Measurements from ENCODE around the gene MBNL2.

The MBNL2 gene

DNA sequence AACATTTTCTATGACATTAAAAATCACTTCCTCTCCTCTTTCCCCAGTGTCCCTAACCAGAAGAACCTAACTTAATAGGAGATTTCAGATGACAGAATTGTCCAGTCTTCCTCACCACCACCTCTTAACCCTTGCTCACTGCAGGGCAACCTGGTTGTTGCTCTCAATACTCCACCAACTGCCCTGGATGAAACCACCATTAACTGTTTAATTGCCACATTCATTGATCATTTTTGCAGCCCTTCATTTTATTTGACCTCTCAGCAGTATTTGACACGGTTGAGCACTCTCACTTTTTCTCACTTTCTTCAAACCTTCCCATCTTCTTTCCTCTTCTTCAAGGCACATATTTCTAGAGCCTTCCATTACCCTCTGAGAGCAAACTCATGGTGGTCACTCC is 84.0 kb downstream of the MBNL2 start:
- DNase-seq = no peak

DNA sequence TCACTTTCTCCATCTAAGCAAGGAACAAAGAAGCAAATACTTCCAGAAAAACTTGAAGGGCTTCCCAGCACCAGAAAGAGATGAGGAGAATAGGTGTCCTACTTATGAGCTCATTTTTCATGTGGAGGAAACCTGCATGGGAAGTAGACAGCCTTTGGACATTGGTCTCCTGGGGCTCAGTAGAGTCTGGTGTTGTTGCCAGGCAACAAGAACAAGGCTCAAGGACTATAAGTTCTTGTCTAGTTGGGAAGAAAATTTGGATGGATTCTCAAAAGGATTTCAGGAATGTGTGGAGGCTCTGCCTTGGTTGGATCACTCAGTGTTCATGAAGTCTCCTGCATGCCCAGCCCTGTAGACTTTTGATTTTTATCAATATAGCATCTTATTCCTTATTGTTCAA is 84.5 kb downstream of the MBNL2 start:
- no peak for DNase-seq

DNA sequence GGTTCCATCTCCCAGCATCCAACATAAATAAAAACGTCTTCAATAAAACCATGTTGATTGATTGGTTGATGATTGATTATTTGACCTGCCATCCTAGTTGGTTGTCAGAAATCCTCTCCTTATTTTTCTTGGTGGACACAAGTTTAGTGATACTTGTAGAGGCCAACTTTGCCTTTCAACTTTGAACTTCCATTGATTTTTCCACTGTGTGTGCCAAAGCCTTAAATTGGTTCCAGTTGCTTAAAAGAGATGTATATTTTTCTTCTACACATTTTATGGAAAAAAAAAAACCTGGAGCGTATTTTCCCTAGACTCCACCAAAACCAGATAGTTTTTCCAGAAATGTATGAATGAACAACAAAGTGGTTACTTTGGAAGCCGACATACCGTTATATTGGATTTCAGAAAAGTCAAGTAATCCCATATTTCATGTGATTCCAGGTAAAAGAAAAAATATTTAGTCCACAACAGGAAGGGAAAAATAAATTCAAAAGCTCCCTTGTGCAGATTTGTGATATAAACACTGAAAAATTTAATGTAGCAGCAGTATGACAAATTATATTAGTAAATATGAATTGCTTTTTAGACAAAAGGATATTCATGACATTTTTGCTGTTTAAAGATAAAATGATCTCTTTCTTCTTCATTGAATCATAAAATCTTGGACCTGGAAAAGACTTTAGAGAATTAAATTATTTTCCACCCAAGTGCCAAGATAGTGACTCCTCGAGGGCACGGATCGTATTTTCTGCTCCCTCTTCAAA is 85.2 kb downstream of the MBNL2 start:
- DNase-seq = no peak

DNA sequence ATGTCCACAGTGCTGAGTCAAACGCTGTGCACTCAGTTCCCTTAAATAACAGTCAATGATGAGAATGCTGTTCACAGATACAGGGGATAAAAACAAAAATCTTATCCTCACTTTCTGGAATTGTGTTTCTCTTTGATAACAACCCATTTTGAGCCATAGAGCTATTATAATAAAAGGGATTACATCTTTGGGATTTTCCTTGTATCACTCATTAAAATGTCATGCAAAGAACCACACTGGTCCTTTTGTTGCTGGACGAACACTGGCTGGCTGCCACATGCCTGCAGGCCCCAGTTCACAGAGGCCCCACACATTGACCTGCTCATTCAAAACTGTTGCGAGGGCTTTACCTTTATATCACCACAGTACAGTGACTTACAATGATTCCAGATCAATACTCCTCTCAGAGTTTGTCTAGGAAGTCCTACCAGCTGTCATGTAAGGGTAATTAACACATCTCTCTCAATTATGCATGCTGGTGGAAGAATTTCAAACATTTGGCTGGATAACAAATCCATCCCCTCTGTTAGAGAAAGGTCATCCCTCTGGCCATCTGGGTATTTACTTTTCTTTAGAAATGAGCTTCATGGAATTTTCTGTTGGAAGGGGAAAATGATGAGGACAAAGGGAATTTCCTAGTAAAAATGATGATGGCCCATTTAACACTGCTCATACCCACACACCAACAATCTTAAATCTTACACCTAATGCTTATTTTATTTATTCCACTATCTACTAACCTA is 85.9 kb downstream of the MBNL2 start:
- DNase-seq = peak; percentile 44

DNA sequence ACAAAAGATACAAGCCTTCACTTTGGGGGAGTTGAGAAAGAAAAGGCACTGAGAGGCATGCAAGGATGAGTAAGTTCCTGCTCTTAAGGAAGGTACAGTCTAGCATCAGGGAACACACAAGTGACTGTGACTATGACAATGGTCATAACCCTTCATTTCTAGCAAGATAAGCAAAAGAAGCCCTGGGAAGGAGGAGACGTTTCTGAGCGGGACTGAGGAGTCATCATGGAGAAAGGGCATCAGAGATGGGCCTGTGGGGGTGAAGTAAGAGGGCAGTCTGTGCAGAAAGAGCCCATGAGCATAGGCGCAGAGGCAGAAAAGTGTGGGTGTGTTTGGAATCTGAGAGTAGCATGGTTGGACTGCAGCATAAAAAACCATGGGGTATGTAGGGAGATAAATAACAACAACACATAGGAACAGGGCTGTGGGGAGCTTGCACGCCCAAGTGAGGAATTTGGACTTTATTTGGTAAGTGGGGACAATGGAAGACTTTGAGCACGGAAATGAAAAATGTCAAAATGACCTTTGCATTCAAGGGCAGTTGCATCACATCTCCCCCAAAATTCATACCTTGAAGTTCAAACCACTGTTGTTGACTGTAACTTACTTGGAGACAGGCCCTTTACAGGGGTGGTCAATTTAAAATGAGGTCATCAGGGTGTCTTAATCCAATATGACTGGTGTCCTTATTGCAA is 86.7 kb downstream of the MBNL2 start:
- DNase-seq = no peak

DNA sequence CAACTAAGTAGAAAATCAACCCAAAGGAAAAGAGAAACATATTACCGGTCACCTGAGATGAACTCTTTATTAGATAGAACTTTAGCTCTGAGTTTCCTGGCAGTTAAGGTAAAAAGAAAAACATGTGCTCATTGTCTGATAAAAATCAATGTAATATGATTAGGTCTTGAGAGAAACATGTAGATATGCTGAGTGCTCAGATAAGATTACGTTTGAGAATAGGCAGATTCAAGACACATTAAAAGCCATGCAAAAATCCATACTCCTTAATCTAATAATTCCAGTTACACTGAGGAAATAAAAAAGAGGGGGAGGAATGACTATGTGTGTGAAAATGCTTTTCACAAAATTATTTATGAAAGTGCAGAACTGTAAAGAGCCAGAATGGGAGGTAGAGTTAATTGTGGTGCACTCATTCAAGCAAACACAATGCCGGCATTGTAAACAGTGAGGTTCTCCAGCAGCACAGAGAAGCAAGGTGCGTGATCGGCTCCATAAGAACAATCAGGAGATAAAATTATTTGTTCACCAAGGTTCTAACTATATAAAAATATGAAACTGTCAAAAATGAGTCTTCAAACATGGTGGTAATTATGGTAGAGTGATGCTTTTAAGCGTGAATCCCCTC is 88.8 kb downstream of the MBNL2 start:
- no peak for DNase-seq

DNA sequence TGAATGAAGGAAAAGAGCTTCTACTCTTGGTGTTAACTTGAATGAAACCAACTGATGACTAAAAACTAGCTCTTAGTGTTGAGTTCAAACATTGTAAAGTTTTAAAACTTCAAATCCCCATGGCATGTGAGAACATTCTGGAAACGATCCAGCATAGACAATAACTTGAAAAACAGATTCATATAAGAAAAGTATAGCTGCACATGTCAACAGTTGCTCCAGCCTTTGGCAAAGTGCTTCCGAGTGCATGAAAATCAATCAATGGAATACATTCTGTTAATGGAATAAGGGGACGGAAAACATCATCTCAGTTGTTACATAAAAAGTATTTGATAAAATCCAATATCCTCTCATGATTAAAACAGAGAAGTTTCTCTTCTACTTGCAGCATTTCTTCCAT is 89.8 kb downstream of the MBNL2 start:
- no peak for DNase-seq

DNA sequence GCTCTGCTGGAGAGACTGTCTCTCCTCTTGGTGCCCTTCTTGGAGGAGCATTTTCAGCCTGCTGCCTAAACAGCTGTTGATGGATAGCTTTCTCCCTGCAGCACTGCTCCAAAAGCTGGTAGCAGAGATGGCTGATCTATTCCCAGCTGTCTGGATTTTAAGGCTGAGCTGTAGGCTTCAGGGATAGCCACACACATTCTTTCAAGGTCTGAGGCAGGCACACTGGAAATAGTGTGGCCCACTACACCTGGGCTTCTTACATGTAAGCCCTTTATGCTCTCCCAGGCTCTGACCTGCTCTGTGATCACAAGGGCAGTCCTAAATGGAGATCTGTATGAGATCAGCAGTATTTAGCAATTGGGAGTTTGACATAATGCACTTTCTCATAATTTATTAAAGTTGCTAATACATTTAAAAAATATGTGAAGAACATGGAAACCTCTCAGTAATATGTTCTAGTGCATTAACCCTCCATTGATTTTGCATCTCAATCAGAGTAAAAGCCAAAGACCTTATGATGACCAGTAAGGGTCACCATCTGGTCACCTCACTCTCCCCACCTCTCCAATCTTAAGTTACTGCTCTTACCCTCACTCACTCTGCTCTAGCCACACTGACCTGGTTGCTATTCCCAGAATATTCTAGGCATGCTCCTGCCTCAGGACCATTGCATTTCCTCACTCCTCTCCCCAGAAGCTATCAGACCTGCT is 91.6 kb downstream of the MBNL2 start:
- no peak for DNase-seq

DNA sequence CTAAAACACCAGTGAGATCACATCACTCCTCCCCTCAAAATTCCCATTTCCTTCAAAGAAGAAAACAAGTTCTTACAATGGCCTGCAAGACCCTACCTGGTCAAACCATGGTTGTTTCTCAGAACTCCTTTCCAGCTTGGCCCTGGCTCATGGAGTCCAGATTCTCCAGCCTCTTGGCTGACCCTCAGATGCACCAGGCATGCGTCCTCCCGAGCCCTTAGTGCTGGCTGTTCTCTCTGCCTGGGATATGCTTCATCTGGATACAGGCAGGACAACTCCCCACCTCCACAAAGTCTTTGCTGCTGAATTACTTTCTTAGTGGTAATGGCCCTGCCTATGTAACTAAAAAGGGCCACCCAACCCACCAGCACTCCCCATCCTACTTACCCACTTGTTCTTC is 94.3 kb downstream of the MBNL2 start:
- no peak for DNase-seq

DNA sequence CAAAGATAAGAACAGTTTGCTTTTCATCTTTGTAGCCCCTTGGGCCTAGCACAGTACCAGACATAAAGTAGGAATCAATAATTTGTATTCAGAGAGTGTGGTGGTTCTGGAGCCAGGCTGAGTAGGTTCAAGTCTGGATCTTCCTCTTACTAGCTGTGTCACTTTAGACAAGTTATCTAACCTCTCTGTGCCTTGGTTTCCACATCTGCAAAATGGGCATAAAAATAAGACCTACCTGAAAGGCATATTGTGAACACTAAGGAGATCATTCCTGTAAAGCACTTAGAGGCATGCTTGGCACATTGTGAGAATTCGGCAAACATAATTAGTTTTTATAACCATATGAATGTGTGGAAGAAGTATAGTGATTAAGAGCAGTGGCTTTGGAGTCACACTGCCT is 95.8 kb downstream of the MBNL2 start:
- DNase-seq = no peak

DNA sequence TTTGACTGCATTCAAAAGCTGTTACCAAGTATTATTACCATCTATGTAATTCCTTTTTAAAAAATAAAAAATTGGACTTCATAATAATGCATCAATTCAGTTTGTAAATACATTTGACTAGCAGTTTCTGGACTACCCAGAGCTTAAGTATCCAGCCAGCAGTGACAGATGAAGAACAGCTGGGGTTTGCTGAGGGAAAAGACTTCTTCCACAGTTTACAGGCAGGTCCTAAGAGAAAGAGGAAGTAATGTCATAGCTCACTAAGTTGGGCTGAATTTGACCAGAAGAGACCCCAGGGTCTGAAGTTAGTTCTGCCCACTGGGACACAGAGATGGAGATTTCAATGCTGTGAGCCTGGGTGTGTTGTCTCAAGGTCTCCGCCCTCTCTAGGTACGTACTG is 96.4 kb downstream of the MBNL2 start:
- DNase-seq = no peak

DNA sequence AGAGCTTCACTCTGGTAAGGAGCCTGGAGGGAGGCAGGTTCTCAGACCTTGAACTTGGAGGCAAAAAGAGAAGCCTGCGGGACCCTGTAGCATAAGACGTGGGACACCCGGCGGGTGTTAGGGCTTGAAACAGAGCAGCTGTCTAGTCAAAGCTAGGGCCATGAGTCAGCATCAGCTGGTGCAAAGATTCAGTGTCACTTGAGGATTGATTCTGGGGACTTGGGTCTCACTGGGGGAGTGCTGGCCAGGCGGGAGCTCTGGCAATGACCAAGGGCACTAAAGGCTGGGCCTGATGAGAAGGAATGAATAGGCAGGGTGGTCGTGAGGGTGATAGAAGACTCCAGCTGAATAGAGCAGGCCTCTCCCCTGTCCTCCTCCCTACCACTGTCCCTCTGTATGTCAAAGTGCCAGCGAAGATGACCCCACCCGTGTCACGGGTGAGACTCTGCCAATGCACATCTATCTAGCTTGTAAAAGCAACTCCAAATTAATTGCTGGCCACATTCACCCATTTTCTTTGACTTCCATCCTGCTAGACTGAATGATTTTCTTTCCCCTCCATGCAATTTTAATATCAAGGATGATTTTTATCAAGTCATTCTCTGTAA is 97.1 kb downstream of the MBNL2 start:
- no peak for DNase-seq

DNA sequence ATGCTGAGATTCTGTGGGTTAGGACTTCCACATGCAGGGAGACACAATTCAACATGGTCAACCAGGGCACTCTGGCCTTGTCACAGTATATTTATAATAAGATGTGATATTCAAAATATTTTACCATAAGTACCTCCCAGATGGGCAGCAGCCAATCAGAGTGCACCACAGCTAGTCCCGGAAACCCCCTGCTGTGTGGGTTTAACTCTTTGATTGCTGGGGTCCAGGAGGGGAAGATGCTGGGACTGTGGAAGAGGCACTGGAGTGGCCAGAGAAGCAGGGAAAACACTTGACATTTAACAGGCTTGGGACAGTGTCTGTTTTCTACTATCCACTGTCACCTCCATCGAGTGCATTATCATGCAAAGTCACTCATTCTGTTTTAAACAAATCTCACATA is 99.0 kb downstream of the MBNL2 start:
- DNase-seq = no peak

DNA sequence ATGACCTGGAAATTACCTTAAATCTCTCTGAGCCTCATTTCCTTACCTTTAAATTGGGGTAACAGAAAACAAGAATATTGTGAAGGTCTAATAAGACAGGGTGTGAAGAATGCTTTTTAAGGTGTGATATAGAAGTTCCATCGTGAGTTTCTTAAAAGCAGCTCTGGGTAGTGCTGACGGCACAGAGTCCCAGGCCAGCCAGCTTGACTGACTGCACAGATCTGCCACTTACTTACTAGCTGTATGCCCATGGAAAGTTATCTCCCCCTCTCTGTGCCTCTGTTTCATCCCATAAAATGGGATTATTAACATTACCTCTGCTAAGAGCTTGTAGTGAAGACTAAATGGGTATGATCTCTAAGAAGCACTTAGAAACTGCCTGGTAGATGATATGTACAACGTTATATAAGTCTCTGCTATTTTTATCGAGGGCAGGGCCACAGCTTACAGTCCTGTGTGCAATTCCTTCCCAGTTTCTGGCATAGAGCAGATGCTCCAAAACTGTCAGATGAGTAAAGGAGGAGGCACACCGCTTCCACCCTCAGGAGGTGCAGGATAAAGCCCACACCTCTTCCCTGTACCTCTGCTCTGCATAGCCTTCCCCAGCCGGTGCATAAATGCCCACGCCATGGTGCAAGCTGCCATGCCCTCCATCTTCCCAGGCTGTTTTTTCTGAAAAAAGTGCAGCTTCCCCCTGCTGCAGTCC is 99.6 kb downstream of the MBNL2 start:
- no peak for DNase-seq

DNA sequence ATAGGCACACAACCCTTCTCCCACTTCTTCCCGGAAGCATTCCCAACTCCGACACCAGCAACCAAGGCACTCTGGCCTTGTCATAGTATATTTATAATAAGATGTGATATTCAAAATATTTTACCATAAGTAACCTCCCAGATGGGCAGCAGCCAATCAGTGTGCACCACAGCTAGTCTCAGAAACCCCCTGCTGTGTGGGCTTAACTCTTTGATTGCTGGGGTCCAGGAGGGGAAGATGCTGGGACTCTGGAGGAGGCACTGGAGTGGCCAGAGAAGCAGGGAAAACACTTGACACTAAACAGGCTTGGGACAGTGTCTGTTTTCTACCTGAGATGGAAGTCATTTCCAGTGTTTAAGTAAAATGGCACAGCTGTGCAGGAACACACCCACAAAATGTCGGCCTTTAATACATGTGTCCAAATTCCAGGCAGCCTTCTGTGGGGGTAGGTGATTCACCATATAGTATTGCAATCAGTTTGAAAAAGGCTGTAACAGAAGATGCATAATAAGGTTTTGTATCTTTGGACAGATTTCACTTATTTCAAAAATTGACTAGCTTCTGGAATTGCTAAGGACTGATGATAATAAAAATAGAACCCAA is 100.7 kb downstream of the MBNL2 start:
- no peak for DNase-seq

DNA sequence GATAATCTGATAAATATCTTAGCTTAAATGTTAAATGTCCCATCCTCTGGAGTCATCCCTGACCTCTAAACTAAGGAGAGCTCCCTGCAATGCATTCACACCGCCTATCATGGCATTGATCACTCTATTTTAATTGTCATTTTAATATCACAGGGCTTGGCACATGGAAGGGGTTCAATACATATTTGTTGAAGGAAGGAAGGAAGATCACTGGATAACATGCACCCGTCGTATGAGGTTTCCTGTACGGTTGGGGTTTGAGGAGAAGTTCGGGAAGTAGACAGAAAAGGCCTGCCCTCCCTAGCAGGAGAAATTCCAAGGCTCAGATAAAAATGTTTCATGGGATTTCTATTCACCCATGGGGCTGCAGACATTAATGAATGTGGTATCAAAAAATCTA is 102.0 kb downstream of the MBNL2 start:
- DNase-seq = no peak

DNA sequence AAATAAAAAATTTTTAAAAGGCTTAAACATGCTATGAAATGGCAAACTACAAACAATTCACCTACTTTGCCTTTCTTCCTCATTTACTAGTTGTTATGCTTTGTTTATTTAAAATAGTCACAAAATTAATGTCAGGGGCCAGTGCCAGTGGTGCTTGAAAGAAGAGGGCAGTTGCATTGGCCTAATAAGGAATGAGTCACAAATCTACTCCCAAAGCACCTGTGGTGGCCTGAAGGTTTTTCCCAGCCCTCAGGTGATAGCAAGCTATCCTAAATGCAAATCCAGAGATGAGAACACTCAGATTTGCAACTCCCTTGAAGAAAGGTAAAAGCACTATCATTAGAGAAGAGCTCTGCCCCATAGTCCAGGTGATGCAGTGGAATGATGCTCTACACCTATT is 103.6 kb downstream of the MBNL2 start:
- no peak for DNase-seq

DNA sequence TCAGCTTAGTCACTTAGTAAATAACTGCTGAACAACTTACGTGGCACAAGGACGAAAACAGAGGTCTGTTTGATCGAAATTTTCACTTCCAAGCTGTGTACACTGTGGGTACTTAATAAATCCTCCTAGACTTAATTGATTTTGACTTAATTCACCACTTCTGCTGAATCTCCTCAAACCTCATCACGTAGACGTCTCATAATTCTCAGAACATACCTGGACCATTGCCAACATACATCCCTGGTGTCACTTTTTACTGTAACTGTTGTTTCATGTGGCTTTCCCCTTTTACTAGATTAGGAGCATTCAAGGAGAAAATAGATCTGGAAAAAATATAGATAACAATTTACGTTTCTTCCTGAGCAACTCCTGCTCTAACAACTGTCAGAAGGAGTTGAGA is 105.0 kb downstream of the MBNL2 start:
- no peak for DNase-seq

DNA sequence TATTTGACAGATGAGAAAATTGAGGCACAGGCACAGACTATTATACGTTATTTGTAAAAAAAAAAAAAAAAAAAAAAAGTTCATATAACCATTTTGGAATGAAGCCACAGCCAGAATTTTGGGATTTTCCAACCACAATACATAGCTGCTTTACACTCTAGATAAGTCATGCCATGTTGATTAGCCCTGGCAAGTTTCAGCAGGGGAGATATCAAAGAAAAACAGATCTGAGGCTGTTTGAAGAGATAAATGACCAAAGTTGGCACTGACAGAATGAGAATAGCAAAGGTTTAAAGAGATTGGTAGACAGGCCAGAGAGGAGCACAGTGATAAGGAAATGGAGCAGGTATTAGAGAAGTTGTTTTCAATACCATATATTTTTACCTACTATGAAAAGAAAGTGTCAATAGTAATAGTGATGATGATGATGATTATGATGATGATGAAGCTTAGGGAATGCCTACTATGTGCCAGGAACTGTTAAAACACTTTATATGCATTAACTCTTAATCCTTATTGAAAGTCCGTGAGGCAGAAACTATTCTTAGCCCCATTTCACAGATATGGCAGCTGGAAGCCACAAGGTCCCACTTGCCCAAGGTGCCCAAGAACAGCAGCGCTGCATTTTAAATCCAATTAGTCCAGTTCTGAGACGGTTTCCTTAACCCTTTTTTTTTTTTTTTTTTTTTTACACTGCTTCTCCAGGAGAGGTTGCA is 105.5 kb downstream of the MBNL2 start:
- no peak for DNase-seq

DNA sequence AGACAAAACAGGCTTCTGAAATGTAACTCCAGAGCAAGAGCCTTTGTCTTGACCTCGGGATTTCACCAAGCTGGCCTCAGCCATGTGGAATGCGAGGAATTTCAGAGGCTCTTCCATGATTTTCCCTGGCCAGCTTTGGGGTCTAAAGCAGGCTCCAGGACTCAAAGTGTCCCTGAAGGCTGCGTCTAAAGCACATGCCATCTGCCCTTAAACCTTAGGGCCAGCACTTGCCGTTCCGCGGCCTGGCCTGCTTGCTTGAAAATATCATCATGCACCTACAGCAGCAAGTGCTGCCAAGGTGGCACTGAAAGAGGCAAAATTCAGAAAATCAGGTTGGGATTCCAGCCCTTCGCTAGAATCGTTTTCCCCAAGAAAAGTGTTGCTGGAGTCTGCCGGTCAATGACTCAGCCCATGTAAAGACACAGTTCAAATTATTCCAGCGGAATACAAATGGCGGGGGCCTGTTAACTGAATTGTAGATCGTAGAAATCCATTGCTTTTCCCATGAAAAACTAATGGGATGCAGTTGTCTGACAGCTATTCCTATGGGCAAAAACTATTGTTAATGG is 106.2 kb downstream of the MBNL2 start:
- peak; percentile 44 for DNase-seq
